ENCODE results near the gene FBXO27. TPM values are rescaled to one million over a fixed set of nuclear protein-coding genes. Genes with fewer than 3 reads are reported as not detected.
"Not testable (repeated sequence)": the region's sequence is repeated elsewhere in the genome, so short reads cannot be mapped to it uniquely, and the experiment has no call there.

FBXO27 gene
- total RNA-seq, 1 donor from 2014 or later: 10.2 TPM

GRCh38 chr19:39074205-39074692, 41.9 kb upstream of the FBXO27 start:
- Mint-ChIP-seq H3K27me3 (ENCODE audit: low read depth) (peaks cover 25% of the 10 kb centered on the region), H3K4me1 (no peaks in the 10 kb centered on the region), H3K27ac (no peak overlapping the region), H3K36me3 (no peaks in the 10 kb centered on the region), H3K9me3 (no peaks in the 10 kb centered on the region), H3K4me3 (no peak overlapping the region)
- TF ChIP-seq, protein P1, sequence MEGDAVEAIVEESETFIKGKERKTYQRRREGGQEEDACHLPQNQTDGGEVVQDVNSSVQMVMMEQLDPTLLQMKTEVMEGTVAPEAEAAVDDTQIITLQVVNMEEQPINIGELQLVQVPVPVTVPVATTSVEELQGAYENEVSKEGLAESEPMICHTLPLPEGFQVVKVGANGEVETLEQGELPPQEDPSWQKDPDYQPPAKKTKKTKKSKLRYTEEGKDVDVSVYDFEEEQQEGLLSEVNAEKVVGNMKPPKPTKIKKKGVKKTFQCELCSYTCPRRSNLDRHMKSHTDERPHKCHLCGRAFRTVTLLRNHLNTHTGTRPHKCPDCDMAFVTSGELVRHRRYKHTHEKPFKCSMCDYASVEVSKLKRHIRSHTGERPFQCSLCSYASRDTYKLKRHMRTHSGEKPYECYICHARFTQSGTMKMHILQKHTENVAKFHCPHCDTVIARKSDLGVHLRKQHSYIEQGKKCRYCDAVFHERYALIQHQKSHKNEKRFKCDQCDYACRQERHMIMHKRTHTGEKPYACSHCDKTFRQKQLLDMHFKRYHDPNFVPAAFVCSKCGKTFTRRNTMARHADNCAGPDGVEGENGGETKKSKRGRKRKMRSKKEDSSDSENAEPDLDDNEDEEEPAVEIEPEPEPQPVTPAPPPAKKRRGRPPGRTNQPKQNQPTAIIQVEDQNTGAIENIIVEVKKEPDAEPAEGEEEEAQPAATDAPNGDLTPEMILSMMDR (IDR thresholded peaks at IDR 0.05; ENCODE audit: unreplicated experiment): no peak
- DNase-seq (ENCODE audit: low spot score in 2 of 2, unreplicated experiment in 2 of 2): no peak

DNA sequence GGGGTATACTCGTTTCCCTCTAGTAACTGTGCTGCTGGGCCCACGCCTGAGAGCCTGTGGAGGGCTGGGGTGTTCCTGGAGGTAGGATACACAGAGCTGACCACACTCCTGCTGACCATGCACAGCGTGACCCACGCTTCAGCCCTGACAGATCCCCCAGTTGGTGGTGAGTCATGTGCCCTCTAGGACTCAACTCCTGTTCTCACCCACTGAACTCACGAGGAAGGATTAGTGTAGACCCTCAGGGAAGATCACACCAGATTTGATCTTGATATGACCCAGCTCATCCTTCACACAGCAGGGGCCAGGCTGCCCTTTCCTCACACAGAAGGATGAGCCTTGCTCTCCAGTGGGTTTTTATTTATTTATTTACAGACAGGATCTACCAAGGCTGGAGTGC, 38.5 kb upstream of the FBXO27 start:
- TF ChIP-seq, protein P1 (IDR thresholded peaks at IDR 0.05; ENCODE audit: unreplicated experiment): no peak
- Mint-ChIP-seq H3K4me1 (no peaks in the 10 kb centered on the region), H3K27me3 (ENCODE audit: low read depth) (peaks cover 16% of the 10 kb centered on the region), H3K4me3 (no peak overlapping the region), H3K36me3 (no peaks in the 10 kb centered on the region), H3K9me3 (peaks cover 4% of the 10 kb centered on the region), H3K27ac (no peak overlapping the region)
- no peak for DNase-seq (ENCODE audit: low spot score in 2 of 2, unreplicated experiment in 2 of 2)

DNA sequence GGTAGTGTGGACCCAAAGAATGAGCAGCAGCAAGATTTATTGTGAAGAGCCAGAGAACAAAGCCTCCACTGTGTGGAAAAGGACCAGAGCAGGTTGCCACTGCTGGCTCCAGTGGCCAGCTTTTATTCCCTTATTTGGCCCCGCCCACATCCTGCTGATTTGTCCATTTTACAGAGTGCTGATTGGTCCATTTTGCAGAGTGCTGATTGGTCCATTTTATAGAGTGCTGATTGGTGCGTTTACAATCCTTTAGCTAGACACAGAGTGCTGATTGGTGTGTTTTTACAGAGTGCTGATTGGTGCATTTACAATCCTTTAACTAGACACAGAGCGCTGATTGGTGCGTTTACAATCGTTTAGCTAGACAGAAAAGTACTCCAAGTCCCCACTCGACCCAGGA, 35.9 kb upstream of the FBXO27 start:
- not testable (repeated sequence) for H3K4me3 Mint-ChIP-seq; H3K4me1 Mint-ChIP-seq; H3K27me3 Mint-ChIP-seq (ENCODE audit: low read depth); H3K27ac Mint-ChIP-seq; H3K36me3 Mint-ChIP-seq; H3K9me3 Mint-ChIP-seq; DNase-seq (ENCODE audit: low spot score in 2 of 2, unreplicated experiment in 2 of 2)

GRCh38 chr19:39067104-39067503, 34.8 kb upstream of the FBXO27 start:
- H3K27me3 Mint-ChIP-seq (ENCODE audit: low read depth): peaks cover 9% of the 10 kb centered on the region
- no peak for DNase-seq (ENCODE audit: low spot score in 2 of 2, unreplicated experiment in 2 of 2)
- TF ChIP-seq, protein P1 (IDR thresholded peaks at IDR 0.05; ENCODE audit: unreplicated experiment): no peak
- no peaks in the 10 kb centered on the region for H3K36me3 Mint-ChIP-seq
- H3K9me3 Mint-ChIP-seq: peaks cover 4% of the 10 kb centered on the region
- H3K4me3 Mint-ChIP-seq: no peak overlapping the region
- H3K27ac Mint-ChIP-seq: no peak overlapping the region
- no peaks in the 10 kb centered on the region for H3K4me1 Mint-ChIP-seq

DNA sequence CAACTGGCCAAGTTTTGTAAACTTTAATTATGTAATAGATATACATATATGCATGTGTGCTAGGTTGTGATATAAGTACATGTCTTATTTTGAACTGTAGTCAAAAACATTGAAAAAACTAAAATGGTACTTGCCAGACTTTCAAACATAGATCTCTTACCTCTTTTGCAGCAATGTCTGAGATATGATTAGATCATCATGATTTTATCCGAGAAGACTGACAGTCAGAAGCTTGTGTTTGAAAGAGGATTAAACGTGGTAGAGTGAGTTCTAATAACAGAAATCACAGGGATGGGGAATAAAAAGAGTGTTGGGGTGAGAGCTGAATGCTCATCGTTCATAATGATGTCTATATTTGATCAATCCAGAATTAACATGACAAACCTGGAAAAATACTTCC, 33.6 kb upstream of the FBXO27 start:
- Mint-ChIP-seq H3K36me3 (no peaks in the 10 kb centered on the region), H3K4me3 (no peak overlapping the region), H3K27me3 (ENCODE audit: low read depth) (peaks cover 14% of the 10 kb centered on the region), H3K27ac (no peak overlapping the region), H3K4me1 (no peaks in the 10 kb centered on the region), H3K9me3 (peaks cover 4% of the 10 kb centered on the region)
- DNase-seq (ENCODE audit: low spot score in 2 of 2, unreplicated experiment in 2 of 2): no peak
- TF ChIP-seq, protein P1 (IDR thresholded peaks at IDR 0.05; ENCODE audit: unreplicated experiment): no peak

DNA sequence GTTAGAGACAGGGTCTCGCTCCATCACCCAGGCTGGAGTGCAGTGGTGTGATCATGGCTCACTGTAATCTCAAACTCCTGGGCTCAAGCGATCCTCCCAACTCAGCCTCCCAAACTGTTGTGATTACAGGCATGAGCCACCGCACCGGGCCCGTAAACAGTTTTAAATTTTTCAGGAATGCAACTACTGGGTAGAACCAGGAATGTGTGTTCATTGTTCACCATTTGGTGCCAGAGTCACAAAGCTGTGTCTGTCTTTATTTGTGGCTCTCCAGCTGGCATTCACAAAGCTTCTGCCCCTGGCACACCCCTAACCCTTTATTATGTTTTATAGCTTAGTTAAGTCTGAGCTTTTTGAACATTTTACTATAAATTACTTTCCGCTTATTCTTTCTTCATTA, 32.1 kb upstream of the FBXO27 start:
- no peak overlapping the region for H3K27ac Mint-ChIP-seq
- H3K9me3 Mint-ChIP-seq: peaks cover 4% of the 10 kb centered on the region
- H3K36me3 Mint-ChIP-seq: no peaks in the 10 kb centered on the region
- H3K27me3 Mint-ChIP-seq (ENCODE audit: low read depth): peaks cover 17% of the 10 kb centered on the region
- no peaks in the 10 kb centered on the region for H3K4me1 Mint-ChIP-seq
- no peak for DNase-seq (ENCODE audit: low spot score in 2 of 2, unreplicated experiment in 2 of 2)
- H3K4me3 Mint-ChIP-seq: no peak overlapping the region
- TF ChIP-seq, protein P1 (IDR thresholded peaks at IDR 0.05; ENCODE audit: unreplicated experiment): no peak

All from mesothelial cell of epicardium (in vitro differentiated cells).